GM12878 (cell line): ENCODE data around the gene CNPY1. TPM values are rescaled to one million over a fixed set of nuclear protein-coding genes. Genes with fewer than 3 reads are reported as not detected.

Source experiments
- ATAC-seq: fragments of 200-7000 bp; cut with Tn5 transposase; 3 replicates; pipeline ENCODE4 v1.9.1; 2020; ENCODE audit warnings: mild to moderate bottlenecking, moderate library complexity
- BruUV-seq: library from RNA; stranded (reverse); fragments of 400-500 nt; replicated peaks from 2 replicates; lab custom pipeline; 2021; lab: Mats Ljungman, UMichigan
- CTCF ChIA-PET: fragments of 300-600 bp; sonication (Branson Sonifier 250); formaldehyde crosslinking; extraction: SDS; loops from one replicate; lab custom pipeline; 2021; ENCODE audit warnings: inconsistent platforms; lab: Yijun Ruan, JAX
- POLR2A ChIA-PET: fragments of 350-600 bp; formaldehyde crosslinking; extraction: SDS; loops from one replicate; lab custom pipeline; 2021; ENCODE audit warnings: inconsistent platforms; lab: Charles Lee
- RAD21 ChIA-PET: fragments of 300-600 bp; sonication (Branson Sonifier 250); formaldehyde crosslinking; loops from one replicate; lab custom pipeline; 2023; ENCODE audit warnings: antibody characterized with exemption; ENCODE audit not compliant: unreplicated experiment; lab: Charles Lee
- SMC1A ChIA-PET: fragments of 300-600 bp; sonication (Branson Sonifier 250); formaldehyde crosslinking; loops from one replicate; lab custom pipeline; 2023; ENCODE audit not compliant: unreplicated experiment, uncharacterized antibody; lab: Charles Lee
- DNase-seq: peaks from one replicate; pipeline ENCODE4 v3.0.0-alpha.2; 2011; ENCODE audit warnings: low read depth, low spot score
- FAIRE-seq: peaks from 3 replicates; lab custom pipeline; 2011; peaks lifted over from hg19 to GRCh38; lab: Jason Lieb, UNC
- H2AFZ ChIP-seq: 2 replicates; pipeline ENCODE4 v1.6.0; 2011; ENCODE audit warnings: low read depth, low read length, control low read depth; ENCODE audit not compliant: control insufficient read depth
- H3K27ac ChIP-seq: 2 replicates; pipeline ENCODE4 v1.5.1; 2011; ENCODE audit warnings: control low read depth; ENCODE audit not compliant: control insufficient read depth, insufficient read depth
- H3K27me3 ChIP-seq, 2 experiments: replicated peaks in 1 of 2; 2 replicates each; pipeline versions ENCODE4 v1.6.0 to v1.6.1; 2011; ENCODE audit warnings: low read length in 1 of 2; ENCODE audit not compliant: control insufficient read depth in 2 of 2, insufficient read depth in 2 of 2
- H3K36me3 ChIP-seq, 2 experiments: 2 replicates each; pipeline ENCODE4 v1.5.1; 2011; ENCODE audit warnings: low read length in 1 of 2; ENCODE audit not compliant: control insufficient read depth in 2 of 2, insufficient read depth in 2 of 2
- H3K4me1 ChIP-seq: 2 replicates; pipeline ENCODE4 v1.6.1; 2011; ENCODE audit warnings: mild to moderate bottlenecking, low read length, moderate library complexity, mixed read lengths; ENCODE audit not compliant: control insufficient read depth, insufficient read depth
- H3K4me2 ChIP-seq: 2 replicates; pipeline ENCODE4 v1.6.0; 2011; ENCODE audit warnings: control low read depth; ENCODE audit not compliant: control insufficient read depth, insufficient read depth
- H3K4me3 ChIP-seq: fragments of 200-600 bp; sonication (generic); 2 replicates; pipeline ENCODE4 v1.5.1; 2016
- H3K79me2 ChIP-seq: 2 replicates; pipeline ENCODE4 v1.6.0; 2011; ENCODE audit warnings: low read length; ENCODE audit not compliant: control insufficient read depth, insufficient read depth
- H3K9ac ChIP-seq: 2 replicates; pipeline ENCODE4 v1.8.0; 2011; ENCODE audit warnings: low read length, control low read depth, mixed read lengths; ENCODE audit not compliant: control insufficient read depth, insufficient read depth
- H3K9me3 ChIP-seq: replicated peaks from 3 replicates; pipeline ENCODE4 v1.5.1; 2011; ENCODE audit warnings: mild to moderate bottlenecking, low read length; ENCODE audit not compliant: control insufficient read depth, insufficient read depth
- H4K20me1 ChIP-seq: 2 replicates; pipeline ENCODE4 v1.6.0; 2011; ENCODE audit not compliant: control insufficient read depth, insufficient read depth
- BMI1 ChIP-seq: fragments of 450-650 bp; IDR thresholded peaks from 2 replicates; pipeline ENCODE4 v1.6.1; 2016; ENCODE audit warnings: mild to moderate bottlenecking, moderate library complexity, borderline replicate concordance
- CBX5 ChIP-seq: sonication (generic); IDR thresholded peaks from 2 replicates; pipeline ENCODE4 v1.6.1; 2016; ENCODE audit warnings: low read depth, moderate library complexity, mild to moderate bottlenecking, inconsistent platforms
- CEBPB ChIP-seq, 2 experiments: fragments of 150-350 bp in 1 of 2; IDR thresholded peaks; 2 replicates each; pipeline ENCODE4 v1.6.1; 2012 to 2014; ENCODE audit warnings: low read depth in 2 of 2, low read length in 2 of 2, borderline replicate concordance in 1 of 2, inconsistent platforms in 1 of 2
- CHD2 ChIP-seq: IDR thresholded peaks from 2 replicates; pipeline ENCODE4 v1.6.1; 2011; ENCODE audit warnings: low read depth, low read length, improper control_type of control experiment, borderline replicate concordance
- ESRRA ChIP-seq: IDR thresholded peaks from 2 replicates; pipeline ENCODE4 v1.6.1; 2012; ENCODE audit warnings: mild to moderate bottlenecking, low read length, improper control_type of control experiment
- ETV6 ChIP-seq, 2 experiments: fragments of 450-650 bp in 1 of 2; IDR thresholded peaks in 1 of 2; conservative IDR thresholded peaks in 1 of 2; 2 replicates each; pipeline ENCODE4 v1.6.1; 2014; ENCODE audit warnings: antibody characterized with exemption in 1 of 2, borderline replicate concordance in 1 of 2, low read depth in 1 of 2, mild to moderate bottlenecking in 1 of 2, moderate library complexity in 1 of 2
- HDAC6 ChIP-seq: fragments of 200-600 bp; sonication (generic); IDR thresholded peaks from one replicate; pipeline ENCODE4 v1.8.0; 2017; ENCODE audit warnings: antibody characterized with exemption; ENCODE audit not compliant: unreplicated experiment
- MAX ChIP-seq: IDR thresholded peaks from 2 replicates; pipeline ENCODE4 v1.6.1; 2012; ENCODE audit warnings: low read depth, low read length, improper control_type of control experiment
- PML ChIP-seq: IDR thresholded peaks from 2 replicates; pipeline ENCODE4 v1.6.1; 2012; ENCODE audit warnings: low read length, inconsistent platforms
- RCOR1 ChIP-seq: conservative IDR thresholded peaks from 2 replicates; pipeline ENCODE4 v1.6.1; 2012; ENCODE audit warnings: low read depth, low read length, improper control_type of control experiment
- SIX5 ChIP-seq: IDR thresholded peaks from 2 replicates; pipeline ENCODE4 v1.6.1; 2011; ENCODE audit warnings: mild to moderate bottlenecking, low read depth, low read length, moderate library complexity; ENCODE audit not compliant: severe bottlenecking
- STAT1 ChIP-seq: fragments of 450-650 bp; conservative IDR thresholded peaks from 2 replicates; pipeline ENCODE4 v1.6.1; 2014; ENCODE audit warnings: antibody characterized with exemption, mild to moderate bottlenecking
- YBX1 ChIP-seq: fragments of 450-650 bp; IDR thresholded peaks from 2 replicates; pipeline ENCODE4 v1.6.1; 2016; ENCODE audit warnings: antibody characterized with exemption
- YY1 ChIP-seq: IDR thresholded peaks from 2 replicates; pipeline ENCODE4 v1.6.1; 2011; ENCODE audit warnings: low read depth, mild to moderate bottlenecking, low read length
- ZBTB40 ChIP-seq: fragments of 450-650 bp; IDR thresholded peaks from 2 replicates; pipeline ENCODE4 v1.6.1; 2016; ENCODE audit warnings: mild to moderate bottlenecking, moderate library complexity, borderline replicate concordance
- WGBS: methylation state at CpG from one replicate; pipeline ENCODE4 v1.1.6; 2016; ENCODE audit warnings: low lambda C conversion rate; ENCODE audit not compliant: insufficient replicate concordance, insufficient coverage; ENCODE audit errors: missing lambda C conversion rate; 5-methylcytosine and 5-hydroxymethylcytosine counted together
- in situ Hi-C: fragments of 300-500 bp; cut with MboI; formaldehyde crosslinking; loops from 9 replicates; pipeline ENCODE4 v1.14.3; 2018; ENCODE audit warnings: mixed read lengths
- intact Hi-C: fragments of 100-400 bp; cut with micrococcal nuclease; formaldehyde crosslinking; loops from one replicate; pipeline ENCODE4 v1.14.2; 2022; ENCODE audit not compliant: unreplicated experiment
- polyA plus RNA-seq, 11 experiments: library from polyadenylated mRNA; depleted of rRNA in 4 of 11; unstranded in 6 of 11; stranded (reverse) in 5 of 11; fragments of >200 nt; fragmentation: Nextera tagmentation in 4 of 11; fragmentation: Illumina TruSeq in 1 of 11; extraction: Ambion mirVana in 4 of 11; extraction: Trizol in 1 of 11; gene quantifications; 1 replicate in 1 of 11; 2 replicates in 10 of 11; pipeline versions ENCODE4 v1.2.1 to v1.2.3, GENCODE V29; 2011 to 2016; ENCODE audit warnings: inconsistent platforms in 2 of 11, missing spikeins in 2 of 11, low read depth in 1 of 11
- total RNA-seq, 4 experiments: library from RNA; depleted of rRNA in 3 of 4; stranded (reverse); fragments of >200 nt in 3 of 4; fragmentation: Illumina TruSeq in 1 of 4; extraction: Trizol in 1 of 4; gene quantifications; 2 replicates each; pipeline versions ENCODE4 v1.2.1 to v1.2.3, GENCODE V29; 2013 to 2021

The CNPY1 gene
- total and polyA plus RNA-seq, 10 of the 15 experiments (the other 5 are each of a cell fraction or from before 2014, with no cell fraction given) = not detected

GRCh38 chr7:155562106-155562505 is 15.7 kb upstream of the CNPY1 start:
- 72% methylated on average over 9 of the region's 9 CpGs for WGBS
- Histone ChIP-seq H3K27me3 (no peaks in the 10 kb centered on the region; a peak in 1 of 4 replicates), H3K4me1 (no peaks in the 10 kb centered on the region), H2AFZ (no peak overlapping the region), H3K79me2 (no peaks in the 10 kb centered on the region), H3K9ac (no peak overlapping the region), H3K36me3 (no peaks in the 10 kb centered on the region), H3K4me3 (no peak overlapping the region), H3K4me2 (no peak overlapping the region), H3K9me3 (no peaks in the 10 kb centered on the region), H3K27ac (no peak overlapping the region), H4K20me1 (no peaks in the 10 kb centered on the region)
- ChIA-PET POLR2A (no interaction called here), CTCF (no interaction called here), SMC1A (no interaction called here), RAD21 (no interaction called here)
- intact Hi-C loops = no loop called here
- ATAC-seq (no peak), FAIRE-seq (no peak), DNase-seq (no peak)
- BruUV-seq = no TSS peak
- TF ChIP-seq ETV6 (conservative IDR thresholded peaks at IDR 0.05 in 1 of 2, IDR thresholded peaks at IDR 0.05 in 1 of 2; ENCODE audit: borderline replicate concordance in 1 of 2, low read depth in 1 of 2) (no peak), ZBTB40 (no peak), CEBPB (IDR thresholded peaks at IDR 0.05; ENCODE audit: borderline replicate concordance in 1 of 2, low read depth in 2 of 2, low read length in 2 of 2) (no peak), RCOR1 (no peak), CBX5 (no peak), STAT1 (no peak), SIX5 (no peak), MAX (no peak), HDAC6 (no peak), ESRRA (no peak), YY1 (no peak), CHD2 (no peak), YBX1 (no peak), BMI1 (no peak), PML (no peak)
- in situ Hi-C loops = no loop called here
